ENCODE data around the gene UBR3. TPM values are rescaled to one million over a fixed set of nuclear protein-coding genes. Genes with fewer than 3 reads are reported as not detected.

The UBR3 gene
- total RNA-seq, 1 donor from 2014 or later, result 47.7 TPM

DNA sequence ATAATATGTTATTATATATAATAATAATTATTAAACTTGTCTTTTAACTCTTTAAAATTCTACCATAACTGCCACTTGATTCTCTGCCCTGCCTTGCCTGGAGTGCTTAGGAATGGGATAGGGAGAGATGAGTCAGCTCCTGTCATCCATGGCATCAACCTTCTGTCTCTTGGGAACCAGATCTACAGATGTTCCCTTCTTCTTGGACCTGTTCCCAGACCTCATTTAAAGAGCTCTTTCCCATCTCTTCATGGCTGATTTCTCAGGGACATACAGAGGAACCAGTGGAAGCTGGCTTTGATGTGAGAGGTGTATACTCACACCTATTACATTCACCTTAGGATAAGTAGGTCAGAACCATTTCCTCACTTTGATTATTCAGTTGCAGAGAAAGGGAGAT, 195.4 kb downstream of the UBR3 start:
- no peaks in the 10 kb centered on the region for H3K27me3 Mint-ChIP-seq (ENCODE audit: low read depth)
- TF ChIP-seq, protein P1, sequence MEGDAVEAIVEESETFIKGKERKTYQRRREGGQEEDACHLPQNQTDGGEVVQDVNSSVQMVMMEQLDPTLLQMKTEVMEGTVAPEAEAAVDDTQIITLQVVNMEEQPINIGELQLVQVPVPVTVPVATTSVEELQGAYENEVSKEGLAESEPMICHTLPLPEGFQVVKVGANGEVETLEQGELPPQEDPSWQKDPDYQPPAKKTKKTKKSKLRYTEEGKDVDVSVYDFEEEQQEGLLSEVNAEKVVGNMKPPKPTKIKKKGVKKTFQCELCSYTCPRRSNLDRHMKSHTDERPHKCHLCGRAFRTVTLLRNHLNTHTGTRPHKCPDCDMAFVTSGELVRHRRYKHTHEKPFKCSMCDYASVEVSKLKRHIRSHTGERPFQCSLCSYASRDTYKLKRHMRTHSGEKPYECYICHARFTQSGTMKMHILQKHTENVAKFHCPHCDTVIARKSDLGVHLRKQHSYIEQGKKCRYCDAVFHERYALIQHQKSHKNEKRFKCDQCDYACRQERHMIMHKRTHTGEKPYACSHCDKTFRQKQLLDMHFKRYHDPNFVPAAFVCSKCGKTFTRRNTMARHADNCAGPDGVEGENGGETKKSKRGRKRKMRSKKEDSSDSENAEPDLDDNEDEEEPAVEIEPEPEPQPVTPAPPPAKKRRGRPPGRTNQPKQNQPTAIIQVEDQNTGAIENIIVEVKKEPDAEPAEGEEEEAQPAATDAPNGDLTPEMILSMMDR (IDR thresholded peaks at IDR 0.05; ENCODE audit: unreplicated experiment), result no peak
- H3K4me1 Mint-ChIP-seq, result no peaks in the 10 kb centered on the region
- no peak for DNase-seq (ENCODE audit: low spot score in 2 of 2, unreplicated experiment in 2 of 2)
- no peak overlapping the region for H3K4me3 Mint-ChIP-seq
- H3K9me3 Mint-ChIP-seq, result no peaks in the 10 kb centered on the region
- H3K27ac Mint-ChIP-seq, result no peak overlapping the region
- peaks cover 9% of the 10 kb centered on the region for H3K36me3 Mint-ChIP-seq

DNA sequence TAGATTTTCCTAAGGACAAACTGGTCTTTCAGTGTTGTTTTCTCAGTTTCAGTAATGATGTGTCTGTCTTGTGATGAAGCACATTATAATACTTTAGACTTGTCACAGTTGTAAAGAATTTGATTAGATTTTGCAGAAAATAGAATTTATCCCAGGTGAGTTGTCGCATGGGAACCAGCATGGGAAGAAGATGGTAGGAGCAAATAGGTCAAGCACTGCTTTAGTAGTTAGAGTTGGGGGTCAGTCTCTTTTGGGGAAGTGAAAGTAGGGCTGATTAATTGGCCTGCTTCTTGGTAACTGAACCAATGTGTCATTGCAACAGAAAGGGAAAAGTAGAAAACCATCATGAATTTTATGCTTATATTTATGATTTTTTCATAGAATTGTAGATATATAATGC, 197.5 kb downstream of the UBR3 start:
- H3K27me3 Mint-ChIP-seq (ENCODE audit: low read depth), result no peaks in the 10 kb centered on the region
- H3K36me3 Mint-ChIP-seq, result peaks cover 16% of the 10 kb centered on the region
- H3K9me3 Mint-ChIP-seq, result peaks cover under 1% of the 10 kb centered on the region

GRCh38 chr2:170025223-170025622, 198.0 kb downstream of the UBR3 start:
- Mint-ChIP-seq H3K27ac (no peak overlapping the region), H3K4me3 (no peak overlapping the region), H3K4me1 (no peaks in the 10 kb centered on the region), H3K27me3 (ENCODE audit: low read depth) (no peaks in the 10 kb centered on the region), H3K9me3 (peaks cover 6% of the 10 kb centered on the region), H3K36me3 (peaks cover 21% of the 10 kb centered on the region)
- TF ChIP-seq, protein P1 (IDR thresholded peaks at IDR 0.05; ENCODE audit: unreplicated experiment), result no peak
- DNase-seq (ENCODE audit: low spot score in 2 of 2, unreplicated experiment in 2 of 2), result no peak

More for the DNA sequence above, 197.5 kb downstream of the UBR3 start:
- no peak overlapping the region for H3K27ac Mint-ChIP-seq
- H3K4me3 Mint-ChIP-seq, result no peak overlapping the region
- TF ChIP-seq, protein P1 (IDR thresholded peaks at IDR 0.05; ENCODE audit: unreplicated experiment), result no peak
- no peak for DNase-seq (ENCODE audit: low spot score in 2 of 2, unreplicated experiment in 2 of 2)
- no peaks in the 10 kb centered on the region for H3K4me1 Mint-ChIP-seq

DNA sequence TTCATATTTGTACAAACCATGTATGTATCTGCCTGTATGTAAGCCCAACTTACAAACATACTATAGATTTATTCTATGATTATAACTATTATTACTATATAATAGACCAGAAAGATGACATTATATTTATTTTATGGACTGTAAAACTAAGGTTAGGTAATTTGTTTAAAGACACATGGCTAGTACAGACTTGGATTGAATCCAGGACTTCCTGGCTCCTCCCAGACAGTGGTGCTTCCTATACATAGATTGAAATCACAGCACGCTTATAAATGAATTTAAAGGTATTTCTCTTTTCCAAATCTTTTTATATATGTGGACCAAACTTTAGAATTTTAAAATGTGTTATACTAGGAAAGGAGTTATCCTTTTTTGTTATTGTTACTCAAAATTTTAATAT, 199.1 kb downstream of the UBR3 start:
- peaks cover 13% of the 10 kb centered on the region for H3K9me3 Mint-ChIP-seq
- H3K4me1 Mint-ChIP-seq, result no peaks in the 10 kb centered on the region
- TF ChIP-seq, protein P1 (IDR thresholded peaks at IDR 0.05; ENCODE audit: unreplicated experiment), result no peak
- peaks cover 28% of the 10 kb centered on the region for H3K36me3 Mint-ChIP-seq
- no peak for DNase-seq (ENCODE audit: low spot score in 2 of 2, unreplicated experiment in 2 of 2)
- no peak overlapping the region for H3K27ac Mint-ChIP-seq
- H3K4me3 Mint-ChIP-seq, result no peak overlapping the region
- no peaks in the 10 kb centered on the region for H3K27me3 Mint-ChIP-seq (ENCODE audit: low read depth)

DNA sequence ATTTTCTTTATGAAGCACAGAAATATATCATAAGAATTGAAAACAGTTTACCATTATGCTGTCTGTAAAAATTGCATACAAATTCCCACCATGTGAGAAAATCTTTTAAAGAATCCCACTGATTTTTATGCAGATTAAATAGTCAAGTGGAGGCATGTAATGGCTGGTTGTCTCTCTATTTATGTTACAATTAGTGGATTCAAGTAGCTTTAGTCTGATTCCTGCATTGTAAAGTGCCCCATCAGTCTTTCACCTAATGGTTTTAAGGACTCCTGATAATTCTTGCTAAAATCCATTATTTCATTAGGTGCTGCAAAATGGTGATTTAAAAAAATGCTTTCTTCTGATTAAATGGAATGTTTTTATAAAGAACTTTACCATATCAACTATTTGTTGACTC, 202.3 kb downstream of the UBR3 start:
- TF ChIP-seq, protein P1 (IDR thresholded peaks at IDR 0.05; ENCODE audit: unreplicated experiment), result no peak
- Mint-ChIP-seq H3K27ac (no peak overlapping the region), H3K27me3 (ENCODE audit: low read depth) (no peaks in the 10 kb centered on the region), H3K9me3 (peaks cover 25% of the 10 kb centered on the region), H3K4me3 (no peak overlapping the region), H3K36me3 (peaks cover 41% of the 10 kb centered on the region), H3K4me1 (no peaks in the 10 kb centered on the region)
- no peak for DNase-seq (ENCODE audit: low spot score in 2 of 2, unreplicated experiment in 2 of 2)

- Mint-ChIP-seq H3K4me1 (no peaks in the 10 kb centered on the region), H3K27ac (no peak overlapping the region), H3K9me3 (peaks cover 27% of the 10 kb centered on the region), H3K4me3 (no peak overlapping the region), H3K27me3 (ENCODE audit: low read depth) (no peaks in the 10 kb centered on the region), H3K36me3 (peaks cover 43% of the 10 kb centered on the region)
- no peak for DNase-seq (ENCODE audit: low spot score in 2 of 2, unreplicated experiment in 2 of 2)
- TF ChIP-seq, protein P1 (IDR thresholded peaks at IDR 0.05; ENCODE audit: unreplicated experiment), result no peak
Measured at GRCh38 chr2:170030040-170030439, 202.8 kb downstream of the UBR3 start.
